Sigmoid colon (tissue), 7 donors: ENCODE results near the gene KCNJ15. TPM values are rescaled to one million over a fixed set of nuclear protein-coding genes. Genes with fewer than 3 reads are reported as not detected.

Experiments
- DNase-seq: peaks from one replicate; pipeline ENCODE4 v3.0.0-alpha.2; 2019
- H3K27ac ChIP-seq, 4 donors: fragments of 200-600 bp; sonication (generic); one replicate each; pipeline ENCODE4 v1.5.1; 2016 to 2019; ENCODE audit warnings: mild to moderate bottlenecking in 1 of 4
- H3K27me3 ChIP-seq, 3 donors: fragments of 200-600 bp; sonication (generic); one replicate each; pipeline ENCODE4 v1.5.1; 2019; ENCODE audit warnings: mild to moderate bottlenecking in 1 of 3
- H3K36me3 ChIP-seq, 4 donors: fragments of 200-600 bp; sonication (generic); one replicate each; pipeline ENCODE4 v1.5.1; 2016 to 2019
- H3K4me1 ChIP-seq, 4 donors: fragments of 200-600 bp; sonication (generic); one replicate each; pipeline ENCODE4 v1.5.1; 2017 to 2019
- H3K4me3 ChIP-seq, 4 donors: fragments of 200-600 bp; sonication (generic); one replicate each; pipeline ENCODE4 v1.5.1; 2017 to 2019; ENCODE audit warnings: mild to moderate bottlenecking in 2 of 4, moderate library complexity in 1 of 4
- H3K9me3 ChIP-seq, 4 donors: fragments of 200-600 bp in 3 of 4; sonication (generic) in 3 of 4; one replicate each; pipeline versions ENCODE4 v1.5.1 to v1.6.1; 2013 to 2019
- CTCF ChIP-seq, 4 experiments: fragments of 450-650 bp in 3 of 4; fragments of 200-600 bp in 1 of 4; IDR thresholded peaks; one replicate each; pipeline ENCODE4 v1.5.1; 2016 to 2019; ENCODE audit warnings: antibody characterized with exemption in 4 of 4, mild to moderate bottlenecking in 3 of 4, moderate library complexity in 2 of 4
- EP300 ChIP-seq, 4 donors: sonication (generic); formaldehyde crosslinking; IDR thresholded peaks; one replicate each; pipeline ENCODE4 v1.6.1; 2017; ENCODE audit warnings: antibody characterized with exemption in 4 of 4
- POLR2A ChIP-seq, 2 donors: fragments of 450-650 bp; IDR thresholded peaks; one replicate each; pipeline ENCODE4 v1.6.1; 2016; ENCODE audit warnings: antibody characterized with exemption in 2 of 2, mild to moderate bottlenecking in 2 of 2, moderate library complexity in 2 of 2
- POLR2AphosphoS5 ChIP-seq, 4 donors: sonication (generic); formaldehyde crosslinking; IDR thresholded peaks; one replicate each; pipeline ENCODE4 v1.6.1; 2017; ENCODE audit warnings: antibody characterized with exemption in 4 of 4
- WGBS, 2 donors: extraction: QIAGEN DNeasy Blood & Tissue Kit; methylation state at CpG; one replicate each; pipeline ENCODE4 v1.1.7; 2013; 5-methylcytosine and 5-hydroxymethylcytosine counted together
- intact Hi-C: fragments of 100-400 bp; cut with DNase I; formaldehyde crosslinking; loops from one replicate; pipeline ENCODE4 v1.15.1; 2023
- polyA plus RNA-seq, 3 donors: library from polyadenylated mRNA; stranded (reverse); fragments of 200-250 nt; gene quantifications; one replicate each; pipeline ENCODE4 v1.2.3, GENCODE V29; 2013
- total RNA-seq, 4 donors: library from RNA; depleted of rRNA; stranded (reverse); fragments of >200 nt; gene quantifications; one replicate each; pipeline ENCODE4 v1.1.0, GENCODE V29; 2016
- donor health status: healthy with polysubstance abuse.
- donor health status: Bipolar disorder and iron deficiency.
- donor health status: healthy.

Gene KCNJ15
- total and polyA plus RNA-seq, 7 donors = 0.22 to 0.60 (median 0.49) TPM; not detected in 4

GRCh38 chr21:38326429-38326828, 69.6 kb downstream of the KCNJ15 start:
- WGBS, 2 donors = 62 to 79% methylated on average over 4 of the region's 4 CpGs
- Histone ChIP-seq H3K27ac (no peak overlapping the region), H3K9me3 (no peaks in the 10 kb centered on the region), H3K27me3 (peaks cover 3 to 4% (median 3%) of the 10 kb centered on the region in 3 donors), H3K4me1 (no peaks in the 10 kb centered on the region), H3K36me3 (no peaks in the 10 kb centered on the region), H3K4me3 (no peak overlapping the region)
- TF ChIP-seq EP300 (IDR thresholded peaks at IDR 0.05) = no peak
- no peak for TF ChIP-seq POLR2A (IDR thresholded peaks at IDR 0.05)
- no peak for TF ChIP-seq CTCF (IDR thresholded peaks at IDR 0.05)
- TF ChIP-seq POLR2AphosphoS5 (IDR thresholded peaks at IDR 0.05) = no peak
- intact Hi-C loops = no loop called here
- DNase-seq = no peak

- H3K4me3 ChIP-seq = no peak overlapping the region
- H3K27ac ChIP-seq = no peak overlapping the region
- H3K36me3 ChIP-seq = no peaks in the 10 kb centered on the region
- H3K27me3 ChIP-seq = peaks cover 3 to 4% (median 3%) of the 10 kb centered on the region in 3 donors
- WGBS, 2 donors = 79 to 85% methylated on average over 4 of the region's 4 CpGs
- no peaks in the 10 kb centered on the region for H3K9me3 ChIP-seq
- DNase-seq = no peak
- no peaks in the 10 kb centered on the region for H3K4me1 ChIP-seq
- intact Hi-C loops = no loop called here
- TF ChIP-seq POLR2A (IDR thresholded peaks at IDR 0.05) = no peak
- TF ChIP-seq EP300 (IDR thresholded peaks at IDR 0.05) = no peak
- no peak for TF ChIP-seq POLR2AphosphoS5 (IDR thresholded peaks at IDR 0.05)
- no peak for TF ChIP-seq CTCF (IDR thresholded peaks at IDR 0.05)
These were observed 70.1 kb downstream of the KCNJ15 start for GRCh38 chr21:38326899-38327298.

GRCh38 chr21:38327984-38328383, 71.2 kb downstream of the KCNJ15 start:
- H3K4me1 ChIP-seq = no peaks in the 10 kb centered on the region
- no peaks in the 10 kb centered on the region for H3K9me3 ChIP-seq
- no peak overlapping the region for H3K27ac ChIP-seq
- H3K27me3 ChIP-seq = peaks cover 0 to 3% (median 3%) of the 10 kb centered on the region in 3 donors
- no peak overlapping the region for H3K4me3 ChIP-seq
- WGBS, 2 donors = 91 to 93% methylated on average over 1 of the region's 1 CpG
- no peak for DNase-seq
- H3K36me3 ChIP-seq = no peaks in the 10 kb centered on the region
- intact Hi-C loops = no loop called here
- TF ChIP-seq POLR2AphosphoS5 (IDR thresholded peaks at IDR 0.05) (no peak), CTCF (IDR thresholded peaks at IDR 0.05) (no peak), EP300 (IDR thresholded peaks at IDR 0.05) (no peak), POLR2A (IDR thresholded peaks at IDR 0.05) (no peak)

- TF ChIP-seq EP300 (IDR thresholded peaks at IDR 0.05) (no peak), CTCF (IDR thresholded peaks at IDR 0.05) (no peak), POLR2A (IDR thresholded peaks at IDR 0.05) (no peak), POLR2AphosphoS5 (IDR thresholded peaks at IDR 0.05) (no peak)
- intact Hi-C loops = no loop called here
- no peak overlapping the region for H3K4me3 ChIP-seq
- H3K36me3 ChIP-seq = no peaks in the 10 kb centered on the region
- WGBS, 2 donors = 80 to 85% methylated on average over 2 of the region's 2 CpGs
- peaks cover 0 to 3% (median 0%) of the 10 kb centered on the region in 3 donors for H3K27me3 ChIP-seq
- no peaks in the 10 kb centered on the region for H3K4me1 ChIP-seq
- no peak overlapping the region for H3K27ac ChIP-seq
- no peaks in the 10 kb centered on the region for H3K9me3 ChIP-seq
- DNase-seq = no peak
These were observed 72.4 kb downstream of the KCNJ15 start for GRCh38 chr21:38329162-38329561.

- H3K4me1 ChIP-seq = no peaks in the 10 kb centered on the region
- no peak overlapping the region for H3K27ac ChIP-seq
- 87 to 89% methylated on average over 2 of the region's 2 CpGs for WGBS, 2 donors
- H3K27me3 ChIP-seq = peaks cover 0 to 3% (median 0%) of the 10 kb centered on the region in 3 donors
- DNase-seq = no peak
- H3K9me3 ChIP-seq = no peaks in the 10 kb centered on the region
- TF ChIP-seq POLR2A (IDR thresholded peaks at IDR 0.05) = no peak
- no peak for TF ChIP-seq CTCF (IDR thresholded peaks at IDR 0.05)
- TF ChIP-seq POLR2AphosphoS5 (IDR thresholded peaks at IDR 0.05) = no peak
- TF ChIP-seq EP300 (IDR thresholded peaks at IDR 0.05) = no peak
- H3K4me3 ChIP-seq = no peak overlapping the region
- no peaks in the 10 kb centered on the region for H3K36me3 ChIP-seq
- intact Hi-C loops = no loop called here
These were observed 73.9 kb downstream of the KCNJ15 start for GRCh38 chr21:38330666-38331065.
